ENCODE data around the gene HNRNPF.
"Not testable (repeated sequence)": the region's sequence is repeated elsewhere in the genome, so short reads cannot be mapped to it uniquely, and the experiment has no call there.

The HNRNPF gene

DNA sequence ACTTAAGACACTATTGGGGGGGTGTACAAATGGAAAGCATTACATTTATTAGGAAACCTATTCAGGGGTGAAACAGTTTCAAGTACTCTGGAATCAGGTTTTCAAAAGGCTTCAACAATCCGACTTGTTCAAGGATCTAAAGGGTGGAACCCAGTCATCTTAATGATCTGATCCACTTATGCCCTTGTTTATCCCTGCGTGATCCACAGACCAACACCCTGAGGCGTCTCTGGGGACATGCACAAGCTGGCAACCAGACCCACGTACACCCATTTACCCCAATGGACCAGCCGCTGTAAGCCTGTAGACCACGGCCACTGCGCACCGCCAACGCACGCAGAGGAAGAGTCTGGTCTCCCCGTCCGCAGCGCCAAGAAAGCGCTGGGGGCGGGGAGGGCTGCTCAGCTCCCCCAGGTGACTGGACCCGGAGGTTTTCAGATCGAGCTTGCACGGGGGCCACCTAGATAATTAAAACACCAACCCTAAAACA is 13.4 kb downstream of the HNRNPF start:
- peak; percentile 29 for DNase-seq

DNA sequence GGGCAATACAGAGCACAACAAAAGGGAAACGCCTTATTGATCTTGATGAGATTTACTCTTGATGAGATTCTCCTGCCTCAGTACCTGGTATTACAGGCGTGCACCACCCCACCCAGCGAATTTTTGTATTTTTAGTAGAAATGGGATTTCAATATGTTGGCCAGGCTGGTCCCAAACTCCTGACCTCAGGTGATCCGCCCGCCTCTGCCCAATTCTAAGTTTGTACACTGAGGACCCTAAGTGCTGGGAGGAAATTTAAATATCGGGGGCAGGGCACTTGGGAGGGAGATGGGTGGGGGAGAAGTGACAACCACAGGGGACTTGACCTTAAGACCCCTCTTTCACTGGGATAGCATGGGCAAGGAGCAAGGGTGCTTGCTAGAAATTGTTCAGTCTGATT is 14.1 kb downstream of the HNRNPF start:
- no peak for DNase-seq

DNA sequence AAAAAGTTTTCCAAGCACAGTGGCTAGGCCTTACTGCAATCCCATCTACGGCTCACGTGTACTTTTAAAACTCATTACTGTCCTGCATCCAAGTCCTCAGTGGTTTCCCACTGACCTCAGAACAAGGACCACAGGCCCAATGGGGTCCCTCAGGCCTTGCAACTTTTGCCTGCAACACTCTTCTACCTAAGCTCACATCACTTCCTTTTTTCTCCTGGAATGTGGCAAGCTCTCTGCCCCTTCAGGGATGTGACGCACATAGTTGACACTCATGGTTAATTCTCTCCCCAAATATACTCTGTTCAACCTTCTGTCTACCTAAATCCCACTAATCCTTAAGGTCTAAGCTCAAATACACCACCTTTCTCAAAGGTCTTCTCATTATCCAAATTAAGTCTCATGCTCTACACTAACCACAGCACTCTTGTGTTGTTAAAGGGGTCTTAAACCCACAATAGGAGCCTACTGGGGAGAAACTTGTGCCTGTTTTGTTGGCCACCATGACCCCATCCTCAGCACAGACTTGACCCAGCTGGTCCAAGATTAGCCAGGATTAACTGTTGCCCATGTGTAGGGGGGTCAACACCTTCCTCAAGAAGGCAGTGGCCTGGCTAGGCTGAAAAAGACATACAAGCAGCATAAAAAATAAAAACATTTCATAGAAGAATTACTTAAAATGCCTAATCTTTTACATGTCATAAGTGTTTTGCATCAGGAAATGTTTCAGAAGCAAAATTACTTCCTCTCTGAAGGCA is 15.2 kb downstream of the HNRNPF start:
- no peak for DNase-seq

DNA sequence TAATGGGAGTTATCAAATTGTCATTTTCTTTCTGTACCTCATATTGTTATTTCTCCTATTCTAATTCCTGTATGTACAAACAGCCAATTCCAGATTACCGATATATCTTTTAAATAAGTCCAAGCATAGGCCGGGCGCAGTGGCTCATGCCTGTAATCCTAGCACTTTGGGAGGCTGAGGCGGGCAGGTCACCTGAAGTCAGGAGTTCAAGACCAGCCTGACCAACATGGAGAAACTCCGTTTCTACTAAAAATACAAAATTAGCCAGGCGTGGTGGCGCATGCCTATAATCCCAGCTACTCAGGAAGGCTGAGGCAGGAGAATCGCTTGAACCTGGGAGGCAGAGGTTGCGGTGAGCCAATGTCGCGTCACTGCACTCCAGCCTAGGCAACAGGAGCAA is 15.8 kb downstream of the HNRNPF start:
- DNase-seq = not testable (repeated sequence)

DNA sequence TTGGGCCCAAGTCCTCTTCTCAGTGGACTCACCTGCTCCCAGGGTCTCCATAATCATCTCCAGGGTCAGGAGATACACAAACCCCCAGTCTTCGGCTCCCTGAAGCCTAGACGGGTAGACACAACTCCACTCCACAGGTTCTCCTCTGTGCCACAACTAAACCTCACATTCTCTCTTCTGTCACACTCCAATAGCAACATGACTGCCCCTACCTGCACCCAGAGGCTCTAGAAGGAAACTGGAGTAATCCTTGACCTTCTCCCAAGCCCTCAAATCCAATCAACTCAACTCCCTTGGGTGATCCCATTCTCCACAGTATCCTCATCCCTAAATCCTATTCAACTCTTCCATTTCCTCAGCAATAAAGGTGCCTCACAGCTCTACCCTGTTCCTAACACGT is 16.2 kb downstream of the HNRNPF start:
- DNase-seq = no peak

DNA sequence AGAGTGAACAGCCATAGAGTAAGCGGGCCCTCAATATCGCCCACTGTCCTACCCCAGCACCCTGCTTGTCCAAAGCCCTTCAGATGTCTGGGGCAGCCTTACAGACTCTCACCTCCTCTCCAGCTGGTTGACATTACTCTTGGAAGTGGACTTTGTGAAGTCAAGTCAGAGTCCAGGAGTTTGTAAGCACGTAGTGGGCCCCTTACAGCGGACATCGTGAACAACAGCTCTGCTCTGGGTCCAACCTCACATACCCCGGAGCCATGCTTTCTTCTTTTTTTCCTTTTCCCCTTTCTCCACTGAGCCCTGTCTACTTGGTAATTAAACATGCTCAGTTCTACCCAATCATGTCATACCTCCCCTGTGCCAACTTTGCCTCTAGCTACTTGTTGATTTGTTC is 17.5 kb downstream of the HNRNPF start:
- no peak for DNase-seq

DNA sequence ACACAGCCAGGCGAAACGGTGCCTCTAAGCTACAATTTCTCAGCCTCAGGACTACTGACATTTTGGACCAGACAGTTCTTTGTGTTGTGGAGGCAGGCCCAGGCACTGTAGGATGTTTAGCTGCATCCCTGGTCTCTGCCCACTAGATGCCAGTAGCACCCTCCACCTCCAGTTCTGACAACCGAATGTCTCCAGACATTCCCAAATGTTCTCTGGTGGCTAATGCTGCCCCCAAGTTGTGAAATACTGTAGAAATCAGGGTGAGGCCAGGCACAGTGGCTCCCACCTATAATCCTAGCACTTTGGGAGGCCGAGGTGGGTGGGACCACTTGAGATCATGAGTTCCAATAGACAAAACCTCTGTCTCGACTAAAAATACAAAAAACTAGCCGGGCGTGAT is 18.2 kb downstream of the HNRNPF start:
- peak; percentile 43 for DNase-seq

DNA sequence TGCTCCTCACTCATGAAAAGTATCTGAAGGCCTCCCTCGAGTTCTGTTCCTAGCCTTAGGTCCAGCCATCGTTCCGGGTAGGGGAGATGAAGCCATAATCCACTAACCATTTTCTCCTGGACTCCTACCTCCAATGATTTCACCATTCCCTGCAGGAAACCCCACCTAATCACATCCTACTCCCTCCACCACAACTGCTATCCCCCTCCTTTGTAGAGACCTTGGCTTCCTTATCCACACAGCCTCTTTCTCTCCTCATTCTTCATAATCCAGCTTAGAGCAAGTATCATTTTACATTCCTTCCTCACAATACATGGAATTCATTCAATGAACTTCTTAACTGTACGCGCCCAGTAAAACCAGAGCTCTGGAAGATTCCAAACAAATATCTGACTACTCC is 18.7 kb downstream of the HNRNPF start:
- no peak for DNase-seq

DNA sequence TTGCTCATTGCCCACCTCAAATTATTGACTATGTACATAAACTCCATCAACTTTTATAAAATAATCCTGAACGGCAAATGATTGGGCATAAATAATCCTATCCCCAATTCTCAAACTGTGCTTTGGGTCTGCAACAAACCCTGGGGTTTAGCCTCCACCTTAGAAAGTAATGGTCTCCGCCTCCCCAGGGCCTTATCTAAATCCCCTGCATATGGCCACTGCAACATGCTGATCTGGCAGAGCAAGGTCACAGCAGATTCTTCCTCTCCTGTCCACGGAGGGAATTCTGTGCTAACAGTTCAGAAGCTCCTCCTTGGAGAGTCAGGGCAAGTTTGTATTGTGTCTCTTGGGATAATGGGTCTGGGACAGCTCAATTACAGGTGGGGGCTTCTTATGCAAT is 19.1 kb downstream of the HNRNPF start:
- no peak for DNase-seq

DNA sequence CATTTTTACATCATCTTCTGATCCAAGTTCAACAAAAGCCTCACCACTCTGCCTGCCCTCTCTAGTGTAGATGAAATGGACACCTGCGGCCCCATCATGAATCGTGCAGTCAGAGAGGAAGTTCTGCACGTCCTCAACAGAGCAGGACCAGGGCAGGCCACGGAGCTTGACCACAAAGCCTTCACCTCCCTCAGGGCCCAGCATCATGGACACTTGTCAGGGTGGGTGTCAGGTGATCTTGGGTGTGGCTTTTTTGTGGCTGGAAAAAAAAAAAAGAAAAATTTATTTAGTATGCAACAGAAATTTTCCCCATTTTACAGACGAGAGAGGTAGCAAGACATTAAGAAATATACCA is 21.3 kb downstream of the HNRNPF start:
- DNase-seq = no peak

DNA sequence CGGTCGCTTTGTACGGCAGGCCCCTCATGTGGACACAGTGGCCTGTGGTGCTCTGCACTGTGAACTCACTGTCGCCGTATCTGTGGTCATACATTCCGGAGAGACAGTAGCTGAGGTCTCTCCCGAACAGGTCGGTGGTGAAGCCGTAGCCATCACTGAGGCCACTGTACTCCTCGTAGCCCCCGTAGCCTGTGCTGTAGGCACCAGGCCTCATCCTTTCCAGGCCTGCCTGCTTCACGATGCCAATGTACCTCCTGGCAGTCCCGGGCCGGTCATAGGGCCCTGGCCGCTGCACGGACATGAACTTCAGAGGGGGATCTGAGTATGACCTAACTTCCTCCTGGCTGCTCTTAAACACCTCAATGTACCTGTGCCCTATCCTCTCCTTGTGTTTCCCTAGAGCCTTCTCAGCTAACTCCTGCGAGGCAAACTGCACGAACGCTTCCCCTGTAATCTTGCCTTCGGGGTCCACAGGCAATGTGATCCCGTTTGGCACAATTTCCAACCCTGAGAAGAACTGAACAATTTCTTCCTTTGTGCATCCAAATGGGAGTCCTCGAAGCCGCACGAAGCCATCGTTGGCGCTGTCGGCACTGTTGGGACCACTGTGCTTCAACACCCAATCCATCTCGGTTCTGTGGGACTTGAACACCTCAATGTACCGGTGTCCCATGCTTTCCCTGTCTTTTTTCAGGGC is 21.9 kb downstream of the HNRNPF start:
- DNase-seq = no peak

DNA sequence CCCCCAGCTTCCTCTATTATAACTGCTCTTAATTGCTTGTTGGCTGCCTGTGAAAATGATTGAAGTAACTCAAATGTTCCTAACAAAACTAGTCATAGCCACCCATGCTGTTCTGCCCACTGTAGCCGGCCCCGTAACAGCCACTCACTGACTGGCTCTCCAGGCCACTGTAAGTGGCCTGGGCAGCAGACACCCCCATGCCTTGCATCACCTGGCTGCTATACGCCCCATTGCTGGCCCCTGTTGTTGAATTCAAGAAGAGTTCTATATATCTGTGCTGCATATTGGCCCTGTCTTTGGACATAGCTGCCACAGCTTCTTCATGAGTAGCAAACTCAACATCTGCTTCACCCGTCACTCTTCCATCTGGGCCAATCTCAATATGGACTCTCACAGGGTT is 22.4 kb downstream of the HNRNPF start:
- no peak for DNase-seq

DNA sequence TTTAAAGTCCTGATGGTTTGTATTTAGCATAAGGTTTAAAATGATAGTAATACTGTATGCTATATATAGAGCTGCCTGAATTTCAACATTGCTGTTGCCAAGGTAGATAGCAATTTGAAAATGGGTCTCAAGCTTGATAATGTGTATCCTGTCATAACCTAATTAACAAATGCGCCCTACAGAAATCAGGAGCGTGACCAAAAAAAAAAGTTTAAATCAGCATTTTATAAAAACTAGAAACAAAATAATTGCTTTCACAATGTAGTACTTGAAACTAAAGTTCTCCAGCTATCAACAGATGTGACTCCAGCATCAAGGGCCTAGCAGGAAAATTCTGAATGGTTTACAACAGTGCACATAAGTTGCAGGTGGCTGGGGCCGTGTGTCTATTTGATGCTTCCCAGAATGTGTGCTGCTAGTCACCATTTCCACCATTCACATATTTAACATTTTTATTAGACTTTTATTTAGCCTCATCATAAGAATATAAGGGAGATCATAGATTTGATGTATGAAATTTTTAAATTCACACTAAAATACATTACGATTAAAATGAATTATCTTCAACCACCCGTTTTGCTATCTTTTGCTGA is 23.5 kb downstream of the HNRNPF start:
- DNase-seq = no peak

DNA sequence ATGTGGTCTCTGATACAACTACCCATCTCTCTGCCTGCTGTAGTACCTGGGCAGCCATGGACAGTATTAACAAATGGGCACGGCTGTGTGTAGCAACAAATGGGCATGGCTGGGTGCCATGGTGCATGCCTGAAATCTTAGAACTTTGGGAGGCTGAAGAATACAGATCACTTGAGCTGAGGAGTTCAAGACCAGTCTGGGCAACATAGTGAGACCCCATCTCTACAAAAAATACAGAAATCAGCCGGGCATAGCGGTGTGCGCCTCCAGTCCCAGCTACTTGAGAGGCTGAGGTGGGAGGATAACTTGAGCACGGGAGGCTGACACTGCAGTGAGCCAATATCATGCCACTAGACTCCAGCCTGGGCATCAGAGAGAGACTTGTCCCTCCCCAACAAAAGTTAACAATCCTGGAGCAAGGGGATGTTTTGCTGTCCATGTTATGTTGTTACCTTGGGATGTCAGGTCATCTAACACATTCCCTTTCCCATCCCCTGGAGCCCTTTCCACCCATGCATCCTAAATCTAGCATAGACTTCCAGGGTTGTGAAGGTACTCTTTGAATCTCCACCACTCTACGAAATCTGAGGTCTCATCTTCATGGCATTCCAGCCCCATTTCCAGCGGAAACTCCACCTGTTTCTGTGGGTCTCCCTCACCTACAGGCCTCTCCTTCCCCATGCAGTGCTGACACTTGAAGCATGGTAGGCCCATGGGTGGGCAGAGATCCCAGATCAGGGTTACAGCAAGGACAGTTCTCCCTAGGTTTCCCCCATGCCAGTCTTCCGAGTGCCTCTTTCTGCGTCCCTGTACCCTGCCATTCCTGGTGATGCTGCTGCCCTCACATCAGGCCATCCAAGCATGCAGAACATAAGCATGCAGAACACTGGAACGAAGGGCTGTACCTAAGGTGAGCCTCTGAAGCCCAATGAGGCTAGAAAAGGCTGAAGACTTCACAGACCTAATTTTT is 24.4 kb downstream of the HNRNPF start:
- no peak for DNase-seq

DNA sequence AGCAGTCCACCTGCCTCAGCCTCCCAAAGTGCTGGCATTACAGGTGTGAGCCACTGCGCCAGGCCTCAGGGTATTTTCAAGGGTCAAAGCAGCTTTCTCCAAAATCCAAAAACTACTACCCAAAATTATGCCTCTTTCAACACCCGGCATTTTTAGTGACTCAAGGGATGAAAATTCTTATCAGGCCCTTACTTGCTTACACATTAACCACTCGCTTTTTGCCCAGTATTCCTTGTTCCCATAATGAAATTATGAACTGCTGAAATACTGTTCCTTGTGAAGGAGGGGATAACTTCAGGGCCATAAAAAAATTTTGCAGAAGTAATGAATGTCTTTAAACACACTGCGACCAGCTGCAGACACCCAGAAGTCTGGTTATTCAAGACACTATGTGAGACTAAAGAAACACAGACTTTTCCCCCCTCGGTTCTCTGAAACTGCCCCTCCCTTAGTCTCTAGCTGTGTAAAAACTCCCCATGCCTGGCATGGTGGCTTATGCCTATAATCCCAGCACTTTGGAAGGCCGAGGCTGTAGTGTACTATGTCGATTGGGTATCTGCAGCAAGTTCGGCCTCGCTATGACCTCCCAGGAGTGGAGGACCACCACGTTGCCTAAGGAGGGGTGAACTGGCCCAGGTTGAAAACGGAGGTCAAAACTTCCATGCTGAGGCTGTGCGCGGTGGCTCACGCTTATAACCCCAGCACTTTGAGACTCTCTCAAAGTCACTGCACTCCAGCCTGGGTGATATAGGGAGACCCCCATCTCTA is 25.6 kb downstream of the HNRNPF start:
- no peak for DNase-seq

DNA sequence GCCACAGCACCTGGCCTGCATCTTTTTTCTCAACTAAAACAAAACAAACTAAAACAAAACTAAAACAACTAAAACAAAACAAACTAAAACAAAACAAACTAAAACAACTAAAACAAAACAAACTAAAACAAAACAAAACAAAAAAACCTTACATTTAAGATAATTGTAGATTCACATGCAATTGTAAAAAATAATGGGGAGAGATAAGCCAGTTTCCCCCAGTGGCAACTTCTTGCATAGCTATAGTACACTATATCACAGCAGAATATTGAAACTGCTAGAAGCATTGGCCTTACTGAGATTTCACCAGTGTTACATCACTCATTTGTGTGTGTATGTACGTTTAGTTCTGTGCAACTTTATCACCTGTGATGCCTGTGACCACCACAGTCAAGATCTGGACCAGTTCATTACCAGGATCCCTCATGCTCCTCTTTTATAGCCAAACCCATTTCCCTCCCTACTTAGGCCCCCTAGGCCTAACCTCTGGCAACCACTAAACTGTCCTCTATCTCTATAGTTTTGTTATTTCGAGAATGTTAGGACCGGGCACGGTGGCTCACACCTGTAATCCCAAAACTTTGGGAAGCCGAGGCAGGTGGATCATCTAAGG is 28.3 kb downstream of the HNRNPF start:
- no peak for DNase-seq

DNA sequence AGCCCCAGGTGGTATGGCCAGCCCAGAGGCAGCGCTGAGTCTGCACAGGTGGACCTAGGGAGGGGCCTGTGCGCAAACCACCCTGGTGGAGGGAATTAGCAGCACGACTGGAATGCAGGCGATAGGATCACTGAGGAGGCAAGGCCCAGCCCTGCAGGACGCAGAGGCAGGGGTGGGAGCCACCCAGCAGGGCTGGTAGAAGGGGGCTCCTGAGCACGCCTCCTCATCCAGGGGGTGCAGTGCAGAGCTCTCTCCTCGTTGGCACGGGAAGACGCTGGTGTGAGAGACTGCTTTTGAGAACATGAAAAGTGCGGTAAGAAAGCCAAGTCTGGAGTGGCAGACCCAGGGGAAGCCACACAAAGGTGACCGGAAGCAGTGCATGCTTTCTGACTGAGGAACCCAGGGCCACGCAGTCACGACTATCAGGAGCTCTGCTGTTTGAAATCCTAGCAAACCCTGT is 31.5 kb downstream of the HNRNPF start:
- DNase-seq = no peak

DNA sequence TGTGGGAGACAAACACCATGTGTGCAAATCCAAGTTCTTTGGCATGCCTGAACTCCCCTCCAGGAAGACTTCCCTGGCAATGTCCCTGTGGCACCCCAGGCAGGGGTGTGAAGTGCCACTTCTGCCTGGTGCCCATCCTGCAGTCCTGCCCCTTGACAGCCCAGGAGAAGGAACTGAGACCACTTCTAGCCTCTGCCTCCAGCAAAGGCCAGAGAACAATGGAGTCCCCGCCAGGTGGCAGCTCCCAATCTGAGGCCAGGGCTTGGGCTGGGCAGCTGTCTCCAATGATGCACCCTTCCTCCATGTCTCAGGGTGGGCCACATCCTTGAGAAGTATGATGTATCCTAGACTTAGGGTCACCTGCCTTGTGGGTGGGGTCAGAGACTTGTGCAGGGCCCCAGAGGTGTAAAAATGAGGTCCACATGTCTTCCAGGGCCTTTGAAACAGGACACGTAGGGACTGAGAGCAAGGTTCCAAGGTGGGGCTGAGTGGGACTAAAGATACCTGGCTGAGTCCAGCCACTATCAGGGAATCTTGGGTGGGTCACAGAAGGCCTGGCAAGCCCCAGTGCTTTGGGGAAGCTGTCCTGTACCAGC is 32.1 kb downstream of the HNRNPF start:
- DNase-seq = no peak

DNA sequence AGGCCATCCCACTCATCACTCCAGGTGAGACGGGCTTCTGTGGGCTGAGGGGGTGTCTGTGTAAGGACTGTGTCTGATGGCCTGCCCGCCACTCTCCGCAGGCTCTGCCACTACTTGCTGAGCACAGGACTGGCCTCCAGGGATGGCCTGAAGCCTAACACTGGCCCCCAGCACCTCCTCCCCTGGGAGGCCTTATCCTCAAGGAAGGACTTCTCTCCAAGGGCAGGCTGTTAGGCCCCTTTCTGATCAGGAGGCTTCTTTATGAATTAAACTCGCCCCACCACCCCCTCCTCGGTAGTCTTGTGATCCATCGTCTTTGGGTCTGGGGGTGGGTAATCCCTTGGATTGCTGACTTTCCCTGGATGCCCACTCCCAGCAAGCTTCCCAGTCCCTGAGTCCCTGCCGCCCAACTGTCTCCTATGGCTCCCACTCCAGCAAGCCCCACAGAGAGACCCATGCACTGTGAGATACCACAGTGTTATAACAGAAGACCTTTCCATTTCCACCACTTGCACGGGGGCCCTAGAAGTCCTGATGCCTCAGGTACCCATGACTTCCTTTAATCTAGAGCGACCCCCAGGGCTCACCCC is 32.8 kb downstream of the HNRNPF start:
- no peak for DNase-seq

DNA sequence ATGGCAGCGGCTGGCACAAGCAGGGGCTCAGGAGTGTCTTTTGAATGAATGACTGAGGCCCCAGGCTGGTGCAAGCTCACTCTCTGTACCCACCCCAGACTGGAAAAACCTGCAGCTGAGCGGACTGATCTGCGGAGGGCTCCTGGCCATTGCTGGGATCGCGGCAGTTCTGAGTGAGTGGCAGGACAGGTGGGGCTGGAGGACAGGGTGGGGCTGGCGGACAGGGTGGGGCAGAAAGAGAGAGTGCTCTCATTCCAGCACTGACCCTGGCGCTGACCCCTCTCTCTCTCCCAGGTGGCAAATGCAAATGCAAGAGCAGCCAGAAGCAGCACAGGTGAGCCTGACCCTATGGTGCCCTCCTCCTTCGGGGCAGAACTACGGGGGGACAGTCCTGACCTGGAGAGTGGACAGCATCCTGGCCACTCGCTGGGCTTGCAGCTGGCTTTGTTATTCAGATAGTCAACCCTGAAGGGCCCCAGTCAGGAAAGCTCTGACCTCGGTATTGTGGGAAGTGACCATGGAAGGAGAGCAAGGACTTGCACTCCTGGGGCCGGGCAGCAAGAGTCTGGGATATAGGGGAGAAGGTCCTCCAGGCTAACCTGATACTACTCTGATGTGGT is 33.5 kb downstream of the HNRNPF start:
- DNase-seq = no peak
